Activated T-cell treated with anti-CD3 and anti-CD28 coated beads, Interleukin-2, amount 50 U/mL, for 24 hours (primary cell): Measurements from ENCODE around the gene DPP4.
"Not testable (repeated sequence)": the region's sequence is repeated elsewhere in the genome, so short reads cannot be mapped to it uniquely, and the experiment has no call there.

Experiments
- DNase-seq: peaks from one replicate; pipeline ENCODE4 v3.0.0-alpha.2; 2020
- H3K27ac Mint-ChIP-seq: 2 replicates; pipeline ENCODE4 v1.8.0; 2020; ENCODE audit warnings: mild to moderate bottlenecking, mixed read lengths
- H3K27me3 Mint-ChIP-seq: 2 replicates; pipeline ENCODE4 v1.8.0; 2020; ENCODE audit warnings: mixed read lengths
- H3K36me3 Mint-ChIP-seq: 2 replicates; pipeline ENCODE4 v1.8.0; 2020; ENCODE audit warnings: low read depth, mixed read lengths
- H3K4me1 Mint-ChIP-seq: 2 replicates; pipeline ENCODE4 v1.8.0; 2020; ENCODE audit warnings: low read depth, mixed read lengths
- H3K4me3 Mint-ChIP-seq: 2 replicates; pipeline ENCODE4 v1.8.0; 2020; ENCODE audit warnings: mild to moderate bottlenecking, moderate library complexity, mixed read lengths
- H3K9me3 Mint-ChIP-seq: 2 replicates; pipeline ENCODE4 v1.8.0; 2020; ENCODE audit warnings: mixed read lengths

The DPP4 gene

GRCh38 chr2:161983866-161984265 is 90.1 kb downstream of the DPP4 start:
- Mint-ChIP-seq H3K36me3 (no peaks in the 10 kb centered on the region), H3K4me1 (peaks cover 48% of the 10 kb centered on the region), H3K27ac (no peak overlapping the region), H3K4me3 (no peak overlapping the region), H3K9me3 (no peaks in the 10 kb centered on the region), H3K27me3 (no peaks in the 10 kb centered on the region)
- no peak for DNase-seq

- no peaks in the 10 kb centered on the region for H3K27me3 Mint-ChIP-seq
- DNase-seq: no peak
- no peaks in the 10 kb centered on the region for H3K9me3 Mint-ChIP-seq
- peaks cover 45% of the 10 kb centered on the region for H3K4me1 Mint-ChIP-seq
- H3K36me3 Mint-ChIP-seq: no peaks in the 10 kb centered on the region
- no peak overlapping the region for H3K4me3 Mint-ChIP-seq
- H3K27ac Mint-ChIP-seq: no peak overlapping the region
These were observed 90.7 kb downstream of the DPP4 start for GRCh38 chr2:161983331-161983651.

- DNase-seq: no peak
- no peaks in the 10 kb centered on the region for H3K36me3 Mint-ChIP-seq
- H3K4me1 Mint-ChIP-seq: peaks cover 41% of the 10 kb centered on the region
- no peak overlapping the region for H3K4me3 Mint-ChIP-seq
- H3K27me3 Mint-ChIP-seq: no peaks in the 10 kb centered on the region
- no peak overlapping the region for H3K27ac Mint-ChIP-seq
- H3K9me3 Mint-ChIP-seq: no peaks in the 10 kb centered on the region
These were observed 91.3 kb downstream of the DPP4 start for GRCh38 chr2:161982548-161983330.

DNA sequence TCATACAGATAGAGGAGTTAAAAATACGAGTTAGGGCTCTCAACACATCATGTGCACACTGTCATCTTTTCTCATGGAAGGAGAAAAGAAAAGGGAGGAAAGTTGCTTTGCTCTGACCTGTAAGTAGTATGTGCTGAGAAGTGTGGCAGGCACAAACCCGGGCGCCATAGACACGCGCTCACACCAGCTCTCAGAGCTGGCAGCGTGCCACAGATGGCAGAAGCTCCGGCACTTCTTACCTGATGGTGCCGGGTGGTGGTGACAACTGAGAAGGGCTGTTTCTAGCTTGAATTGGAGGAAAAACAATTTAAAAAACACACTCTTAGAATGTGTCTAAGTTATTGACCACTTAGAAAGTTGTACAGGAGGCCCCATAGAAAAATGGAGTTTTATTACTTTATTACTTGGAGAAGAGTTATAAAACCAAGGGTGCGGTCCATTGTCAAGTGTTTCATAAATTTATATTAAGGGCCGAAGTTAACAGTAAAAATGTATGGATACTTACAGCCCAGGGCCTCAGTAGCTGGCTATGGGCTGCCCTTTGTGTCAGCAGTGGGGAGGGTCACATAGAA is 92.2 kb downstream of the DPP4 start:
- H3K27me3 Mint-ChIP-seq: peaks cover 2% of the 10 kb centered on the region
- H3K27ac Mint-ChIP-seq: no peak overlapping the region
- no peaks in the 10 kb centered on the region for H3K9me3 Mint-ChIP-seq
- H3K4me3 Mint-ChIP-seq: no peak overlapping the region
- no peak for DNase-seq
- H3K4me1 Mint-ChIP-seq: peaks cover 47% of the 10 kb centered on the region
- no peaks in the 10 kb centered on the region for H3K36me3 Mint-ChIP-seq

GRCh38 chr2:161980976-161981375 is 93.0 kb downstream of the DPP4 start:
- Mint-ChIP-seq H3K27me3 (peaks cover 2% of the 10 kb centered on the region), H3K36me3 (no peaks in the 10 kb centered on the region), H3K27ac (peak overlapping the region; percentile 44), H3K9me3 (no peaks in the 10 kb centered on the region), H3K4me3 (no peak overlapping the region), H3K4me1 (peaks cover 52% of the 10 kb centered on the region)
- DNase-seq: no peak

- no peak overlapping the region for H3K27ac Mint-ChIP-seq
- peaks cover 63% of the 10 kb centered on the region for H3K4me1 Mint-ChIP-seq
- no peaks in the 10 kb centered on the region for H3K36me3 Mint-ChIP-seq
- no peak overlapping the region for H3K4me3 Mint-ChIP-seq
- no peak for DNase-seq
- peaks cover 2% of the 10 kb centered on the region for H3K27me3 Mint-ChIP-seq
- no peaks in the 10 kb centered on the region for H3K9me3 Mint-ChIP-seq
These were observed 94.5 kb downstream of the DPP4 start for GRCh38 chr2:161979490-161979889.

DNA sequence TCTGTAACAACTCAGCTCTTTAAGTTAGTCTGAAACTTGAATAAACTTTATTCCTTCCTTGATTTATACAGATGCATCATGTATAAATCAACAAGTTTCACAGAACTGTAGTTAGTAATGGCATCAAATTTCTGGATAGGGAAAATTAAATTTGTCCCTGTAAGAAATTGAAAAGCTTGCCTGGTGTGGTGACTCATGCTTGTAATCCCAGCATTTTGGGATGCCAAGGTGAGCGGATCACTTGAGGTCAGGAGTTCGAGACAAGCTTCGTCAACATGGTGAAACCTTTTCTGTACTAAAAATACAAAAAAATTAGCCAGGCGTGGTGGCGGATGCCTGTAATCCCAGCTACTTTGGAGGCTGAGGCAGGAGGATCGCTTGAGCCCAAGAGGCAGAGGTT is 96.1 kb downstream of the DPP4 start:
- not testable (repeated sequence) for DNase-seq, H3K36me3 Mint-ChIP-seq, H3K4me3 Mint-ChIP-seq, H3K27me3 Mint-ChIP-seq, H3K9me3 Mint-ChIP-seq
- Mint-ChIP-seq H3K27ac (peak overlapping the region; percentile 51), H3K4me1 (peaks cover 68% of the 10 kb centered on the region)

DNA sequence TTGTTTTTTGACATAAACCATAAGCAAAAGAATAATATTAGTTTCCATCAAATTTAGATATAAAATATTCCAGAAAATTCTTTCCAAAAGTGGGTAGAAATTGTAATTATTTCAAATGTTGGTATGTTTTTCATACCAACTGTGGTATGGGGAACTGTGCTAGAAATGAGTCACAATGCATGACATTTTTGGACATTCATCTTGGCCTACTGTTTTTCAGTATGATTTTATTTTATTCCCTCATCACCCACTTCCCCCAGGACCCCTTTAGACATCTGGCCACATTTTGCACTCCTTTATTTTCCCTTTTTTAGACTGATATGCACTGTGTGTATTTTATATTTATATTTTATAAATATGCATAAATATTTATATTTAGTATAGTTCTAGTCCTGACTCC is 97.1 kb downstream of the DPP4 start:
- peak overlapping the region; percentile 57 for H3K27ac Mint-ChIP-seq
- peaks cover 68% of the 10 kb centered on the region for H3K4me1 Mint-ChIP-seq
- no peak for DNase-seq
- no peaks in the 10 kb centered on the region for H3K9me3 Mint-ChIP-seq
- H3K36me3 Mint-ChIP-seq: no peaks in the 10 kb centered on the region
- H3K4me3 Mint-ChIP-seq: no peak overlapping the region
- H3K27me3 Mint-ChIP-seq: peaks cover 2% of the 10 kb centered on the region

DNA sequence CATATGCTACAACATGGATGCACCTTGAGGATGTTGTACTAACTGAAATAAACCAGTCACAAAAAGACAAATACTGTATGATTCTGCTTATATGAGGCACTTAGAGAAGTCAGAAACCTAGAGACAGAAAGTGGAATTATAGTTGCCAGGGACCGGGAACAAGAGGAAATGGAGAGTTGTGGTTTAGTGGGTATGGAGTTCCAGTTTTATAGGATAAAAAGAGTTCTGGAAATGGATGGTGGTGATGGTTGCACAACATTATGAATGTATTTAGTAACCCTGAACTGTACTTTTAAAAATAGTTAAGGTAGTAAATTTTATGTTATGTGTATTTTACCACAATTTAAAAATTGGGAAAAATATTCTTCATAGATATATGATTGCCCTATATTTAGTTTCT is 97.7 kb downstream of the DPP4 start:
- no peak overlapping the region for H3K4me3 Mint-ChIP-seq
- H3K9me3 Mint-ChIP-seq: no peaks in the 10 kb centered on the region
- peaks cover 63% of the 10 kb centered on the region for H3K4me1 Mint-ChIP-seq
- no peaks in the 10 kb centered on the region for H3K36me3 Mint-ChIP-seq
- H3K27me3 Mint-ChIP-seq: peaks cover 2% of the 10 kb centered on the region
- no peak overlapping the region for H3K27ac Mint-ChIP-seq
- no peak for DNase-seq

GRCh38 chr2:161975813-161976160 is 98.2 kb downstream of the DPP4 start:
- Mint-ChIP-seq H3K4me1 (peaks cover 58% of the 10 kb centered on the region), H3K9me3 (no peaks in the 10 kb centered on the region)

GRCh38 chr2:161975062-161975812 is 98.8 kb downstream of the DPP4 start:
- Mint-ChIP-seq H3K27me3 (peaks cover 2% of the 10 kb centered on the region), H3K27ac (peak overlapping the region; percentile 61), H3K4me3 (no peak overlapping the region), H3K9me3 (no peaks in the 10 kb centered on the region), H3K36me3 (no peaks in the 10 kb centered on the region), H3K4me1 (peaks cover 52% of the 10 kb centered on the region)
- no peak for DNase-seq

More at GRCh38 chr2:161975813-161976160, 98.2 kb downstream of the DPP4 start:
- Mint-ChIP-seq H3K4me3 (no peak overlapping the region), H3K27ac (peak overlapping the region; percentile 61), H3K27me3 (peaks cover 2% of the 10 kb centered on the region), H3K36me3 (no peaks in the 10 kb centered on the region)
- no peak for DNase-seq

DNA sequence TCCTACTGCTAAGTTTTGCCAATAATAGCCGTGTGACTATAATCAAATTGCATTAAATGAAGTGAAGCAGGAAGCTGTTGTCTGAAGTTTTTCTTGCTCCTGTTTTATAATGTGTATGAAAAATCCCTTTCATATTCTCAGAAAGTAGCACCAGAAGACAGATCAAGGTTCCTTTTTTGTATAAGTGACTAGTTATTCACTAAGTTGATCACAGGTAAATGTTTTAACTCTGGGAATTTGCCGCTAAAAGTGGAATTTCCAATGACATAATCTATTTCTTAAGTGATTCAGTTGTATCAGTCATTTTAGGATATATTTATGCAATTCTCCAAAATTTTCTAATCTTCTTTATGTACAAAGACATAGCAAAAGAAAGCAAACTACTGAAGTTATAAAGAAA is 99.6 kb downstream of the DPP4 start:
- Mint-ChIP-seq H3K27ac (peak overlapping the region; percentile 73), H3K36me3 (no peaks in the 10 kb centered on the region), H3K4me1 (peaks cover 45% of the 10 kb centered on the region), H3K4me3 (no peak overlapping the region), H3K27me3 (peaks cover 2% of the 10 kb centered on the region), H3K9me3 (no peaks in the 10 kb centered on the region)
- no peak for DNase-seq

DNA sequence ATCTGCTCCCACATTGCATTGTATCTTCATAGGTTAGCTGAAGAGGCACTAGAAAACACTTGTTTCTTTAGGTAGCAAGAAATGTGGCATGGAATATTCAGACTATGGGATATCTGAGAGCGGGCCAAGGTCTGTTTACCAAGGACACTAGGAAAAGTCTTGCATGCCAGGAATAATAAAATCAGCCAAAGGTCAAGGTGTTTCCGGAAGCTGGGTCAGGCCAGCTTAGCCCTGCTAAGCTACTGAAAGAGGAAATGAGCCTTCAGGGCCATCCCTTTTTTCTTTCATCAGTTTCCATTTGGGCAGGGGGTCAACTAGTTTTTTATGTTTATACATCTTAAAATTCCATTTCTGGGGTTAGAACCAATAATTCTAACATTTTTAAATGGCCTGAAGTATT is 101.1 kb downstream of the DPP4 start:
- no peaks in the 10 kb centered on the region for H3K36me3 Mint-ChIP-seq
- H3K4me1 Mint-ChIP-seq: peaks cover 39% of the 10 kb centered on the region
- peaks cover 2% of the 10 kb centered on the region for H3K27me3 Mint-ChIP-seq
- H3K4me3 Mint-ChIP-seq: no peak overlapping the region
- H3K27ac Mint-ChIP-seq: no peak overlapping the region
- H3K9me3 Mint-ChIP-seq: no peaks in the 10 kb centered on the region
- DNase-seq: no peak

- Mint-ChIP-seq H3K27ac (no peak overlapping the region), H3K36me3 (no peaks in the 10 kb centered on the region), H3K4me1 (peaks cover 38% of the 10 kb centered on the region), H3K4me3 (no peak overlapping the region), H3K27me3 (peaks cover 1% of the 10 kb centered on the region), H3K9me3 (no peaks in the 10 kb centered on the region)
- no peak for DNase-seq
These were observed 101.8 kb downstream of the DPP4 start for GRCh38 chr2:161972232-161972631.

DNA sequence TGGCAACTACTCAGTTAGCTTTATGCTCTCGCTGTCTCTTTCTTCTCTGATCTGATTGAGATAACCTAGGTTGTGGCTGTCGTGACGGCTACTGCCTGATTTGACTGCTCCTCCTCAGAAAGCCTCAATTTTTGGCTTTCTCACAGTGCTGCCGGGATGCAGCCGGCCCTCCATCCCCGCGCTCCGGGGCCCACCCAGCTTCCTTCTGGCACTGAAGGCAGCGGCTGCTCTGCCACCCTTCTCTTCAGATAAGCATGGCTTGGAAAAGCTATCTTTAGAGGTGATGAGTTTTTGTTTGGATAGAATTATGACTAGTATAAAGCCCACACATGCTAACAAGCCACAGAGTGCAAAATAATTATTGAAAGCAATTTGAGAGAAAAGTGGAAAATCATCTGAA is 102.5 kb downstream of the DPP4 start:
- H3K4me3 Mint-ChIP-seq: no peak overlapping the region
- H3K27ac Mint-ChIP-seq: no peak overlapping the region
- no peak for DNase-seq
- no peaks in the 10 kb centered on the region for H3K9me3 Mint-ChIP-seq
- no peaks in the 10 kb centered on the region for H3K27me3 Mint-ChIP-seq
- no peaks in the 10 kb centered on the region for H3K36me3 Mint-ChIP-seq
- peaks cover 40% of the 10 kb centered on the region for H3K4me1 Mint-ChIP-seq
